Activated T-cell treated with anti-CD3 and anti-CD28 coated beads for 1 hour (primary cell): ENCODE measurements around the gene NPIPA5.
A peak's percentile ranks its signal among the peaks of the same experiment; 100 is the strongest.
"Not testable (repeated sequence)": the region's sequence is repeated elsewhere in the genome, so short reads cannot be mapped to it uniquely, and the experiment has no call there.

Source experiments
- DNase-seq: peaks from one replicate; pipeline ENCODE4 v3.0.0-alpha.2; 2020; ENCODE audit warnings: low read depth

Gene NPIPA5

GRCh38 chr16:15378194-15378593, at the start of gene NPIPA5:
Gene NPIPA5 (minus strand): TSS chr16:15378294. CDS start chr16:15378294, 0 bp downstream.
- DNase-seq = not testable (repeated sequence)

- DNase-seq = peak; percentile 49
Measured at GRCh38 chr16:15427648-15428239, 49.6 kb upstream of the NPIPA5 start.

- DNase-seq = no peak
Measured at GRCh38 chr16:15426796-15427195, 48.7 kb upstream of the NPIPA5 start.

- DNase-seq = no peak
Measured at GRCh38 chr16:15425861-15426260, 47.8 kb upstream of the NPIPA5 start.

GRCh38 chr16:15422222-15422621, 44.1 kb upstream of the NPIPA5 start:
- no peak for DNase-seq

GRCh38 chr16:15421696-15422095, 43.6 kb upstream of the NPIPA5 start:
- not testable (repeated sequence) for DNase-seq

GRCh38 chr16:15418206-15418605, 40.1 kb upstream of the NPIPA5 start:
- no peak for DNase-seq

GRCh38 chr16:15417197-15417596, 39.1 kb upstream of the NPIPA5 start:
- no peak for DNase-seq

- DNase-seq = no peak
Measured at GRCh38 chr16:15415511-15415985, 37.5 kb upstream of the NPIPA5 start.

GRCh38 chr16:15409476-15409875, 31.4 kb upstream of the NPIPA5 start:
- not testable (repeated sequence) for DNase-seq

- DNase-seq = not testable (repeated sequence)
Measured at GRCh38 chr16:15407756-15408155, 29.7 kb upstream of the NPIPA5 start.

- no peak for DNase-seq
Measured at GRCh38 chr16:15404792-15405191, 26.7 kb upstream of the NPIPA5 start.

GRCh38 chr16:15404091-15404490, 26.0 kb upstream of the NPIPA5 start:
- not testable (repeated sequence) for DNase-seq

- no peak for DNase-seq
Measured at GRCh38 chr16:15403392-15403995, 25.4 kb upstream of the NPIPA5 start.

GRCh38 chr16:15401972-15402371, 23.9 kb upstream of the NPIPA5 start:
- no peak for DNase-seq

GRCh38 chr16:15400314-15400713, 22.2 kb upstream of the NPIPA5 start:
- not testable (repeated sequence) for DNase-seq

- no peak for DNase-seq
Measured at GRCh38 chr16:15399317-15399716, 21.2 kb upstream of the NPIPA5 start.

GRCh38 chr16:15398618-15399316, 20.7 kb upstream of the NPIPA5 start:
- DNase-seq = no peak

- DNase-seq = no peak
Measured at GRCh38 chr16:15396948-15397594, 19.0 kb upstream of the NPIPA5 start.

- not testable (repeated sequence) for DNase-seq
Measured at GRCh38 chr16:15396509-15396829, 18.4 kb upstream of the NPIPA5 start.

GRCh38 chr16:15395631-15396508, 17.8 kb upstream of the NPIPA5 start, which contains the start of gene MPV17L:
Gene MPV17L (plus strand): TSS chr16:15395754. CDS start chr16:15395898, 144 bp downstream.
- DNase-seq = not testable (repeated sequence)

- not testable (repeated sequence) for DNase-seq
Measured at GRCh38 chr16:15393025-15393424, 14.9 kb upstream of the NPIPA5 start.
